Activated CD4-positive, alpha-beta T cell treated with anti-CD3 and anti-CD28 coated beads for 4 hours (primary cell): ENCODE data around the gene SNRPN.
"Not testable (repeated sequence)": the region's sequence is repeated elsewhere in the genome, so short reads cannot be mapped to it uniquely, and the experiment has no call there.

ENCODE experiments used
- DNase-seq, 2 donors: peaks; one replicate each; pipeline ENCODE4 v3.0.0-alpha.2; 2020

Gene SNRPN

GRCh38 chr15:24971772-24972171 lies 17.0 kb downstream of the SNRPN start:
- no peak for DNase-seq

GRCh38 chr15:24972707-24973106 lies 17.9 kb downstream of the SNRPN start:
- DNase-seq, result not testable (repeated sequence)

- DNase-seq, result no peak
Observed at GRCh38 chr15:24976932-24977331, 22.1 kb downstream of the SNRPN start.

- DNase-seq, result no peak
Observed at GRCh38 chr15:24977686-24978085, 22.9 kb downstream of the SNRPN start.

- no peak for DNase-seq
Observed at GRCh38 chr15:24985224-24985623, 30.4 kb downstream of the SNRPN start.

- no peak for DNase-seq
Observed at GRCh38 chr15:24986653-24987052, 31.9 kb downstream of the SNRPN start.

- DNase-seq, result no peak
Observed at GRCh38 chr15:25019434-25019833, 64.6 kb downstream of the SNRPN start.

GRCh38 chr15:25022233-25022632 lies 67.4 kb downstream of the SNRPN start:
- no peak for DNase-seq
